ENCODE measurements around the gene LINC00632. TPM values are rescaled to one million over a fixed set of nuclear protein-coding genes. Genes with fewer than 3 reads are reported as not detected.
"Not testable (repeated sequence)": the region's sequence is repeated elsewhere in the genome, so short reads cannot be mapped to it uniquely, and the experiment has no call there.

The LINC00632 gene
- polyA plus RNA-seq (2014; cell fraction: cytosol; rRNA removed) = 0.52 TPM in 1 of 2 replicates, not detected in the other
- polyA plus RNA-seq (2014; cell fraction: nucleus; rRNA removed) = 0.19 TPM in 1 of 2 replicates, not detected in the other

DNA sequence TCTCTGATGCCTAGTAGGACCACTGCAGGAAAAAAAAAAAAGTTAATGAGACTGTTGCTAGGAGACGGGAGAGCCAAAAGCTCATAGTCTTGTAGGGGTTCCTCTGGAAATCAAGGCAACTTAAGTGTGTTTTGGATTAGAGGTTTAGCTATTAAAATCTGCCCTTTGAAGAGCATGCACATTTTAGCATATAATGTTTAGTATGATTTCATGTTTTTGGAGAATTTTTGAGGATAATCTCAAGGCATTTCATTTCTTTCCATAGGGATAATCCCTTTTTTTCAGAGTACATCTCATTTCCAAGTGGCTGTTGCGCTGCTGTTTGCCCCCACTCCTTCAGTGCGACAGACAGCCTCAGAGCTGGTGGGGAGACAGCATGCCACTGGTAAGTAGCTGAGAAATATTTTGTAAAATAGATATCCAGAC, at the start of gene LINC00632:
Gene LINC00632 (plus strand): TSS at position 339 of the 426 bp plus-strand sequence.
- no peak for DNase-seq (ENCODE audit: low spot score)

- DNase-seq (ENCODE audit: low spot score) = no peak
Measured at GRCh38 chrX:140661643-140662042, 47.9 kb upstream of the LINC00632 start.

DNA sequence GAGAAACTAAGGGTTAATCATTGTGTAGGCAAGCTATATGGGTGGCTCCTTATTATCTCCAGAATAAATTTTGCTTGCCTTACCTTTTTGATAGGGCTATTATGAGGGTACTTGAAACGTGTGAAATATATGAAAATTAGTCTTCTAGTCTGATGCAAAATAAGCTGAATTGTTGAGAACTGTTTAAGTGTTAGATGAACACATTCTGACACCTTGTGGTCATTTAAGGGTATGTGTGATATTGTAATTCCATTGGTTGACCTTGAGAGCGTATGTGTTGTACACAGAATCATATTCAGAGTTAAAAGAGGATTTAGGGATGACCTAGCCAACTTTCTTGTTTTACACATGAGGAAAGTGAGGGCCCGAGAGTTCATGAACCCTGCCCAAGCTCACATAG, 44.6 kb upstream of the LINC00632 start:
- DNase-seq (ENCODE audit: low spot score) = peak; percentile 1

- no peak for DNase-seq (ENCODE audit: low spot score)
Measured at GRCh38 chrX:140672840-140673731, 36.5 kb upstream of the LINC00632 start.

GRCh38 chrX:140687706-140688105, 21.9 kb upstream of the LINC00632 start:
- DNase-seq (ENCODE audit: low spot score) = no peak

- DNase-seq (ENCODE audit: low spot score) = not testable (repeated sequence)
Measured at GRCh38 chrX:140691596-140691995, 18.0 kb upstream of the LINC00632 start.

- no peak for DNase-seq (ENCODE audit: low spot score)
Measured at GRCh38 chrX:140697618-140698017, 11.9 kb upstream of the LINC00632 start.

DNA sequence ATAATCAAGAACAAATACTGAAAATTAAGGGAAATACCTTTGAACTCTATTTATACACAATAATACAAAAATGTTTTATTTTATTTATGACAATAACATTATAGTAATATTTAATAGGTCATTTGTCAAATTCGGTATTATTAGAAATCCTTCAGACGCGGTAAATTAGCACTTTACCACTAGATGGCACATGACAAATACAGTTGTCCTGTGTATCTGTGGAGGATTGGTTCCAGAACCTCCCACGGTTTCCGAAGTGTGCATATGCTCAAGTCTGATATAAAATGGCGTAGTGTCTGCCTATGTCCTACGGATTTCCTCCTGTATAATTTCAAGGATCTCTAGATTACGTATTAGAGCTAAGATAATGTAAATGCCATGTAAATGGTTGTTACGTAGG, 8.1 kb upstream of the LINC00632 start:
- DNase-seq (ENCODE audit: low spot score) = no peak

- no peak for DNase-seq (ENCODE audit: low spot score)
Measured at GRCh38 chrX:140710710-140711109, 1.2 kb downstream of the LINC00632 start.

GRCh38 chrX:140711894-140712293, 2.3 kb downstream of the LINC00632 start:
- no peak for DNase-seq (ENCODE audit: low spot score)

DNA sequence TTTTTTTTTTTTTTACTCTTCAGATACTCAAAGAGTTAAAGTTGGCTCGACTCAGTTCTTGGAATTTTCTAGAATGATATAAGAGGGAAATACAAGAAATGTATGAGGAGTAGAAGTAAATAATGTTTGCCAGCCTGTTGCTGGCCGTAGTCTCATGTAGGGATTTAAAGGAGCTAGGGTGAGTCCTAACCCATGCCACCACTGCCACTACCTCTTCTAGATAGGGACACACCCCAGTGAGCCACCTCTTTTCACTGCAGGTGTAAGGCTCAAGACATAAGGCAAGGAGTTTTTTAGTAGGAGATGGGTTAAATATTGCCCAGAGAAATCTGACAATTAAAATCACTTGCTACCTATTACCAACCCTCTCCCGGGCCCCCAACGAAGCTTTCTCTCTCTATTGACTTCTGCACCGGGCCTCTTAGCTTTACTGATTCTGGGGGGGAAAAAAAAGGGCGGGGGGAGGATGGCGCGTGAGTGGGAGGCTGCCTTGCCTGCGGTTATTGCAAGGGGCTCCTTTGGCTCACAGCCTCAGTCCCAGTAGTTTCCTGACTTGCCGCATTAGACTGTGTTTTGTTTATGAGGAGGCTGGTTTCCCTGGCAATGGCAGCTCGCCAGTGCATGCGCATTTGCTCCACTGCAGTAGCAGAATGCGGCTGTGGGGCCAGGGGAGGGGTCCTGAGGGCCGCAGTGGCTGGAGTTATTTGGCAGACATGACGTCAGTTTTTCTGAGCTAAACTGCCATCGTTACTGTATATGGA, 3.0 kb downstream of the LINC00632 start:
- DNase-seq (ENCODE audit: low spot score) = no peak

GRCh38 chrX:140713174-140713539, 3.6 kb downstream of the LINC00632 start:
- DNase-seq (ENCODE audit: low spot score) = no peak

GRCh38 chrX:140715787-140716186, 6.2 kb downstream of the LINC00632 start:
- no peak for DNase-seq (ENCODE audit: low spot score)

DNA sequence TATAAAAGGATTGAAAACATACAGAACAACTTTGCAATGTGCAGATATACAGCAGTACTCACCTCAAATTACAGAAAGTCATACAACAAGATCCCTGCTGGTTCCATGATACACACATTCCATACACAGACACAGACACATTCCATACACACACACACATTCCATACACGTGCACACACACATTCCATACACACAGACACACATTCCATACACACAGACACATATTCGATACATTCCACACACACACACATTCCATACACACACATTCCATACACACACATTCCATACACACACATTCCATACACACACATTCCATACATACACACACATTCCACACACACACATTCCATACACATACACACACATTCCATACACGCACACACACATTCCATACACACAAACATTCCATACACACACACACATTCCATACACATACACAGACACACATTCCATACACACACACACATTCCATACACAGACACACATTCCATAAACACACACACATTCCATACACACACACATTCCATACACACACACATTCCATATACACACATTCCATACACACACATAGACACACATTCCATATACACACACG, 13.7 kb downstream of the LINC00632 start:
- DNase-seq (ENCODE audit: low spot score) = no peak

GRCh38 chrX:140724309-140724708, 14.8 kb downstream of the LINC00632 start:
- DNase-seq (ENCODE audit: low spot score) = no peak

DNA sequence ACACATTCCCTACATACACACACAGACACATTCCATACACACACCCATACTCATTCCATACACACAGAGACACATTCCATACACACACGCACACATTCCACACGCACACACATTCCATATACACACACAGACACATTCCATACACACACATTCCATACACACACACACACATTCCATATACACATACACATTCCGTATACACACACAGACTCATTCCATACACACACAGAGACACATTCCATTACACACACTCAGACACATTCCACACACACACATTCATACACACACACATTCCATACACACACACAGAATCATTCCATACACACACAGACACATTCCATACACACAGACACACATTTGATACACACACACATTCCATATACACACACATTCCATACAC, 15.2 kb downstream of the LINC00632 start:
- no peak for DNase-seq (ENCODE audit: low spot score)

DNA sequence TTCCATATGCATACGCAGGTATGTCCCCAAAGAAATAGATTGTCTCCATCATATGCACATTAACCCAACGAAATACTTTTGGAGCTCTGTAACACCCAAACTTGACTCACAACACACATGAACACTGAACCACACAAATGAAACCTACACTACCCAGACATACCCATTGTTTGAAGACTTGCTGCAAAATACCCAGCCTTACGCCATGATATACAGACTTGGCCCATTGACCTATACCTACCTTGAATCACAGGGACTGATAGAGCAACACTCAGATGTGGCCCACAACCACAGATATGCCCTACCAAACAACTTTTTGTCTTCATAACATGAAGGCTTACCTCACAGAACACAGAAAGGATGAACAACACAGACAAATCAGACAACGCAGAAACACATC, 15.9 kb downstream of the LINC00632 start:
- DNase-seq (ENCODE audit: low spot score) = no peak

- peak; percentile 20 for DNase-seq (ENCODE audit: low spot score)
Measured at GRCh38 chrX:140733766-140734342, 24.3 kb downstream of the LINC00632 start.

DNA sequence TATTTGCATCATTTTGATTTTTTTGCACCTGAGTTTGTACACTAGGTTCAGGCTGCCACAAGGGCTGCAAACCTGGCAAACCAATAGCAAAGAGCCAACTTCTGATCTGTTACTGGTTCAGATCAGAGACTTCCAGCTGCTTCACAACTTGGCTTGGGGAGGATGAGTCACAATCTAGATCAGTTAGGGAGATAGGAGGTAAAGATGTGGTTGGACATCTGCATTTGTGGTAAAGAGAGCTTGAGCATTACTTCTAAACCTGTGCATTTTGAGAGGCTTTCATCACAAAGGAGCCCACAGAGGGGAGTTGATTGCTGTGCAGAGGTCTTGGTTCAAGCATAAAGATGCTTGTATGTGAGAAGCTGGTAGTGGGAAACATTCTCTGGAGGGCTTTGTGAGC, 34.5 kb downstream of the LINC00632 start:
- DNase-seq (ENCODE audit: low spot score) = no peak

- no peak for DNase-seq (ENCODE audit: low spot score)
Measured at GRCh38 chrX:140756941-140757340, 47.4 kb downstream of the LINC00632 start.

DNA sequence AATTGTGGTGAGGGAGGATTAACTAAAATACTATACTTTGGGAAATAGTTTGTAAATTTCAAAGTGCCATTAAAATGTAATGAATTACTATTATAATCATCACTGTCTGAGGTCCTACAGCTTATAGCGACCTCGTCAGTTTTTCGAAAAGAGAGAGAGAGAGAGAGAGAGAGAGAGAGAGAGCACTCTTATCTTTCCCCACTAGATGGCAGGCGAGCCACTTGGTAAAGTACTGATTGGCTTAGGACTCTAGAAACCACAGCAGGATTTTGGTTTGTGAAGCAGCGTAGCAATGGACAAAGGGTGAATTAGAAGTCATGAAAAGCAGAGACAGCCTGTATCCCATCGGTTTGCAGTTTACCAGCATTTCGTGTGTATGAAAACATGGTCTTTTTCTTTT, 52.5 kb downstream of the LINC00632 start:
- DNase-seq (ENCODE audit: low spot score) = peak; percentile 37

All from SK-N-DZ (cell line).